CD4-positive, alpha-beta T cell treated with Interleukin-6 for 4 hours (primary cell): ENCODE results near the gene NEMF.
"Not testable (repeated sequence)": the region's sequence is repeated elsewhere in the genome, so short reads cannot be mapped to it uniquely, and the experiment has no call there.

Experiments used
- DNase-seq: peaks from one replicate; pipeline ENCODE4 v3.0.0-alpha.2; 2020; ENCODE audit warnings: mixed read lengths

Gene NEMF

GRCh38 chr14:49852301-49853157, at the start of gene NEMF:
Gene NEMF, minus strand, starts transcription at chr14:49852788. Its CDS starts 35 bp downstream, at chr14:49852753.
- DNase-seq: peak; percentile 82

- no peak for DNase-seq
Observed at GRCh38 chr14:49900973-49901372, 48.4 kb upstream of the NEMF start.

GRCh38 chr14:49898485-49898884, 45.9 kb upstream of the NEMF start:
- DNase-seq: no peak

GRCh38 chr14:49897965-49898364, 45.4 kb upstream of the NEMF start:
- DNase-seq: no peak

GRCh38 chr14:49897414-49897813, 44.8 kb upstream of the NEMF start:
- no peak for DNase-seq

- no peak for DNase-seq
Observed at GRCh38 chr14:49896966-49897365, 44.4 kb upstream of the NEMF start.

GRCh38 chr14:49896272-49896671, 43.7 kb upstream of the NEMF start:
- not testable (repeated sequence) for DNase-seq

- DNase-seq: no peak
Observed at GRCh38 chr14:49895480-49895879, 42.9 kb upstream of the NEMF start.

- peak; percentile 13 for DNase-seq
Observed at GRCh38 chr14:49894214-49895107, 41.9 kb upstream of the NEMF start.

- peak; percentile 73 for DNase-seq
Observed at GRCh38 chr14:49893309-49894213, 41.0 kb upstream of the NEMF start.

- DNase-seq: peak; percentile 98
Observed at GRCh38 chr14:49892636-49893308, 40.2 kb upstream of the NEMF start, which contains the start of gene ARF6. Gene ARF6, plus strand, starts transcription at chr14:49893082. Its CDS starts 655 bp downstream, at chr14:49893737.

GRCh38 chr14:49892301-49892635, 39.7 kb upstream of the NEMF start:
- DNase-seq: peak; percentile 57

GRCh38 chr14:49888293-49888692, 35.7 kb upstream of the NEMF start:
- no peak for DNase-seq

GRCh38 chr14:49886523-49886922, 33.9 kb upstream of the NEMF start:
- peak; percentile 16 for DNase-seq

- no peak for DNase-seq
Observed at GRCh38 chr14:49882826-49883694, 30.5 kb upstream of the NEMF start.

GRCh38 chr14:49881350-49882001, 28.9 kb upstream of the NEMF start:
- DNase-seq: no peak

GRCh38 chr14:49880267-49881064, 27.9 kb upstream of the NEMF start:
- DNase-seq: peak; percentile 48

- peak; percentile 65 for DNase-seq
Observed at GRCh38 chr14:49879646-49880204, 27.1 kb upstream of the NEMF start.

- DNase-seq: no peak
Observed at GRCh38 chr14:49876563-49877127, 24.1 kb upstream of the NEMF start.
